Mesangial cell (primary cell): Measurements from ENCODE around the gene SP100. TPM values are rescaled to one million over a fixed set of nuclear protein-coding genes. Genes with fewer than 3 reads are reported as not detected.

Experiments
- total RNA-seq: library from RNA; depleted of rRNA; stranded (reverse); fragments of >200 nt; gene quantifications from 2 replicates; pipeline ENCODE4 v1.2.3, GENCODE V29; 2015

Gene SP100
- total RNA-seq = 37.9 and 42.5 TPM in 2 replicates

GRCh38 chr2:230416061-230416721 is at the start of gene SP100:
TSS of gene SP100 (plus strand) at chr2:230416201. CDS start at chr2:230416297, 96 bp downstream.

Other genes with a start within 250 kb of the SP100 start
- gene SP110, start 196.2 kb upstream of the SP100 start, total RNA-seq = 6.8 and 10.3 TPM in 2 replicates
- 0.25 and 0.98 TPM in 2 replicates for gene SP140, start 190.5 kb upstream of the SP100 start, total RNA-seq
- gene SP140L, start 89.0 kb upstream of the SP100 start, total RNA-seq = 3.4 and 4.7 TPM in 2 replicates